Tongue (tissue), 2 donors: Measurements from ENCODE around the gene KRTAP10-8. TPM values are rescaled to one million over a fixed set of nuclear protein-coding genes. Genes with fewer than 3 reads are reported as not detected.
"Not testable (repeated sequence)": the region's sequence is repeated elsewhere in the genome, so short reads cannot be mapped to it uniquely, and the experiment has no call there.

ENCODE experiments used
- DNase-seq: peaks from one replicate; pipeline ENCODE4 v3.0.0-alpha.2; 2015
- total RNA-seq: library from RNA; depleted of rRNA; stranded (reverse); fragments of >200 nt; gene quantifications from one replicate; pipeline ENCODE4 v1.2.3, GENCODE V29; 2014

Gene KRTAP10-8
- total RNA-seq, 1 donor from 2014 or later: not detected

DNA sequence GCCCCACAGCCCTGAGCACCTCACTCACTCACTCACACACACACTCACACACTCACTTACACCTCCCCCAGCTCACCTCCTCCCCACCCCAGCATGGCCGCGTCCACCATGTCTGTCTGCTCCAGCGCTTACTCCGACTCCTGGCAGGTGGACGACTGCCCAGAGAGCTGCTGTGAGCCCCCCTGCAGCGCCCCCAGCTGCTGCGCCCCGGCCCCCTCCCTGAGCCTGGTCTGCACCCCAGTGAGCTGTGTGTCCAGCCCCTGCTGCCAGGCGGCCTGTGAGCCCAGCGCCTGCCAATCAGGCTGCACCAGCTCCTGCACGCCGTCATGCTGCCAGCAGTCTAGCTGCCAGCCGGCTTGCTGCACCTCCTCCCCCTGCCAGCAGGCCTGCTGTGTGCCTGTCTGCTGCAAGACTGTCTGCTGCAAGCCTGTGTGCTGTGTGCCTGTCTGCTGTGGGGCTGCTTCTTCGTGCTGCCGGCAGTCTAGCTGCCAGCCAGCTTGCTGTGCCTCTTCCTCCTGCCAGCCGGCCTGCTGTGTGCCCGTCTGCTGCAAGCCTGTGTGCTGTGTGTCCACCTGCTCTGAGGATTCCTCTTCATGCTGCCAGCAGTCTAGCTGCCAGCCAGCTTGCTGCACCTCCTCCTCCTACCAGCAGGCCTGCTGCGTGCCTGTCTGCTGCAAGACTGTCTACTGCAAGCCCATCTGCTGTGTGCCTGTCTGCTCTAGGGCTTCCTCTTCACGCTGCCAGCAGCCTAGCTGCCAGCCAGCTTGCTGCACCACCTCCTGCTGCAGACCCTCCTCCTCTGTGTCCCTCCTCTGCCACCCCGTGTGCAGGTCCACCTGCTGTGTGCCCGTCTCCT is 34.7 kb downstream of the KRTAP10-8 start, which contains the start of gene KRTAP10-11:
Gene KRTAP10-11 (plus strand): TSS at position 49 of the 856 bp plus-strand sequence. CDS start 45 bp downstream, at position 94.
- not testable (repeated sequence) for DNase-seq

DNA sequence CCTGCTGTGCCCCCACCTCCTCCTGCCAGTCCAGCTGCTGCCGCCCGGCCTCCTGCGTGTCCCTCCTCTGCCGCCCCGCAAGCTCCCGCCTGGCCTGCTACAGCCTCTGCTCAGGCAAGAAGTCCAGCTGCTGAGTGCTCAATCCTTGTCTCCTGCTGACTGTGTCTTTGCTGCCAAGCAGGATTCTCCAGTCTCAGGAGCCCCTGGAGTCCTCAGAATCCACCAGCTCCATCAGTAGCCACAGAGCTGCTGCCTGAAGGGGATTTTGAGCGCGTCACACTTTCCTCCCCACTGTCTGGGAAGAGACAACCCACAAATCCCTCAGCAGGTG is 35.3 kb downstream of the KRTAP10-8 start:
- peak; percentile 63 for DNase-seq

DNA sequence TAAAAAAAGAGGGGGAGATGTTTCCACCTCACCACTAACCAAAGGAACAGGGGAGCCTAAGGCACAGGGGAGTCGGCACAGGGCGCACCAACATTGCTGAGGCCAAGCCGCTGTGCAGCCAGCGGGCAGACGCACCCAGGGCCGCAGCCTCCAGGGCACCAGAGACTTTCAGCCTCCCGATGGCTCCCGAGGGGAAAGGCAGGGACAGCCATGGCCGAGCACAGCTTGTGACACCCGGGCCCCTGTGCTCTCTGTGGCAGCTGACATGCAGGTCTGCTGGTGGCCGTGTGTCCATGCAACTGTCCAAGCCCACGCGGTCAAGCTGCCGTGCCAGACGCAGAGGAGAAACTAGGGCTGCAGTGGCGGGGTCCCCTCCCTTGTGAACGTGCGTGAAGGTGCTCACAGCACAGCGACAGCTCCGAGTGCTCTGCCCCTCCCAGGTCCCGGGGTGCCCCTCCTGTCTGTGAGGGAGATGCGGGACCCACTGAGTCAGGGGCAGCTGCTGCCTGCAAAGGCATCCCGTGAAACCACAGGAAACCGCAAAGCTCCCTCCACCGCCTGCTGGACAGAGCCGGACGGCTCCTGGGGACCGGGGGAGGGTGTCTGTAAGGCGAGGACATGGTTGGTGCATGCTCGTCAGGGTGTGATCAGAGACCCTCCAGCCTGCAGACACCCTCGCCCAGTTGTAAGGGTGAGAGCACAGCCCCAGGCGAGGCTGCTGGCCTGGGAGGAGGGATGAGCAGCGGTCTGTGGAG is 36.9 kb downstream of the KRTAP10-8 start:
- DNase-seq: no peak

DNA sequence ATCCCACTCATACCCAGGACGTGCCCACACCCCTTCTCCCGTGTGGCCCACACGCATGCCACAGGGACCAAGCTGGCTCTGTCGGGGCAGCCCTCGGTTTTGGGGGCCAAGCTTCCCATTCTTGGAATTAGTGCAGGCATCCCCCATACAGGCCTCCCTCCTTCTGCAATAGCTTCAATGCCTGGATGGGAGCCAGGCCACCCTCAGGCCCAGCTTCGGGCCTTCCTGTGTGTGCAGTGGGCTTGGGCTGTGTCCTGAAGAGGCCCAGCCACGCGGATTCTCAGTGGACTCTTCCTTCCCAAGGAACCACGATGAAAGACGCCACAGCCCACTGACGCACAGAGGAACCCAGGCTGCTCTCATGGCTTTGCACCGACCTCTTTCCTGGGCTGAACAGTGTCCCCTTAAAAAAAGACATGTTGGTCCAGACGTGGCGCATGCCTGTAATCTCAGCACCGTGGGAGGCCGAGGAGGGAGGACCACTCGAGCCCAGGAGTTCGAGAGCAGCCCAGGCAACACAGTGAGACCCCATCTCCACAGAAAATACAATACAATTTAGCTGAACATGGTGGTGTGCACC is 37.7 kb downstream of the KRTAP10-8 start:
- DNase-seq: no peak

DNA sequence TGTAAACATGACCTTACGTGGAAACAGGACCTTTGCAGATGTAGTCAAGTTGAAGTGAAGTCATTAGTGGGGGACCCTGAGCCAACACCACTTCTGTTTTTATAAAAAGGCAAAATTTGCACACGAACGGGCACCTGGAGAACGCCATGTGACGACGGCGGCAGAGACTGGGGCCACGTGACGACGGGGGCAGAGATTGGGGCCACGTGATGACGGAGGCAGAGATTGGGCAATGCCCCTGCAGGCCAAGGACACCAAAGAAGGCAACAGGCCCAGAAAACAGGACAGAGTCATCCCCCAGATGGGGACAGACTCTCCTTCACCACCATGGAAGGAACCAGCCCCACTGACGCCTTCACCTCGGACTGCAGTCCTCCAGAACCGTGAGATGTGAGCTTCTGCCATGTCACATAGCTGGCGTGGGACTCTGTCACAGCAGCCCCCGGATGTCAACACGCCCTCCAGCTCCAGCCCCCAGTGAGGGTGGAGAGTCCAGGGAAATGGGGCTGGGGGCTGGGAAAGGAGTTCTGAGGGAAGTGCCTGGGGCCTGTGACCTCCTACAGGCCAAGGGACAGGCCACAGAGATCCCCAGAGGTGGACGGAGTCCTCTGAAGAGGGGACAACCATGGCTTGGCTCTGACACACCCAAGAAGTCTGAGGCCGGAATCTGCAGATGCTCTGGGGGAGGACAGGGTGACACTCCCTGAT is 38.5 kb downstream of the KRTAP10-8 start:
- no peak for DNase-seq

DNA sequence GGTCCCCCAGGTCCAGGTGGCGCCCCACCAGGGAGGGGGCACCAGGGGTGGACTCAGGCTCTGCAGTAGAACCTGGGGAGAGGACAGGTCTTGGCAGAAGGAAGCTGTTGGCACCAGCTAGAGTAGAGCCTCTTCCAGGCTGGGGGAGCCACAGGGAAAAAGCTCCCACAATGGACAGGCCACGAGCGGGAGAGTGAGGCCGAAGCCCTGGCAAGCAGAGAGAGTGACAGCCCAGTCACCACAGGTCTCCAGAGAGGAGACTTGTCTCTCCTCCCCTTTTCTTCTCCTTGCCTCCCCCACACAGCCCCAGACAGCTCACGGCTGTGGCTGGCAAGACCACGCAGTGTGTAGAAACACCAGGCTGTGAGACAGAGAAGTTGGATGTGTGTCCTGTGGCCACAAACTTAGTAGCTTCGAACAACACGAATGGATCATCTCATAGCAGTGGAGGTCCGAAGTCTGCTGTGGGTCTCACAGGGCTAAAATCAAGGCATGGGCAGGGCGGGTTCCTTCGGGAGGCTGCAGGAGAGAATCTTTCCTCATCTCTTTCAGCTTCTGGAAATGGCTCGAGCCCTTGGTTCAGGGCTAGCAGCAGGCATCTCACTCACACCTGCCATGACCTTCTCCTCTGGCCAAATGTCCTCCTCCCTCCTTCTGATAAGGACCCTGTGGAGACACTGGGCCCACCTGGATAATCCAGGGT is 39.2 kb downstream of the KRTAP10-8 start:
- no peak for DNase-seq

DNA sequence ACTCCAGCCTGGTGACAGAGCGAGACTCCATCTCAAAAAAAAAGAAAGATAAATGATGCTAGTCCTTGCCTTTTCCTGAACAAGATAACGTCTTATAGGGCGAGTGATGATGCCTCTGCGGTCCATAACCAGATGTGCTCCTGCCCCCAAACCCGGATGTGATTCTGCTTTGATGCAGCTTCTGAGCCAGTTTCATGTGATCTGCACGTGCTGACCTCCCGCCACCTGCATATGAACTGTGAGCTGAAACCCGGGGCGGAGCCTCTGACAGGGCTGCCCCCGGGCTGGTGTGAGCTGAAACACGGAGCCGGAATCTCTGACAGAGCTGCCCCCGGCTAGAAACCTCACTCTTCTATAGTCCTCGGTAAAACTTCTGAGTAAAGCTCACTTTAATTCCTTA is 41.2 kb downstream of the KRTAP10-8 start:
- DNase-seq: no peak

DNA sequence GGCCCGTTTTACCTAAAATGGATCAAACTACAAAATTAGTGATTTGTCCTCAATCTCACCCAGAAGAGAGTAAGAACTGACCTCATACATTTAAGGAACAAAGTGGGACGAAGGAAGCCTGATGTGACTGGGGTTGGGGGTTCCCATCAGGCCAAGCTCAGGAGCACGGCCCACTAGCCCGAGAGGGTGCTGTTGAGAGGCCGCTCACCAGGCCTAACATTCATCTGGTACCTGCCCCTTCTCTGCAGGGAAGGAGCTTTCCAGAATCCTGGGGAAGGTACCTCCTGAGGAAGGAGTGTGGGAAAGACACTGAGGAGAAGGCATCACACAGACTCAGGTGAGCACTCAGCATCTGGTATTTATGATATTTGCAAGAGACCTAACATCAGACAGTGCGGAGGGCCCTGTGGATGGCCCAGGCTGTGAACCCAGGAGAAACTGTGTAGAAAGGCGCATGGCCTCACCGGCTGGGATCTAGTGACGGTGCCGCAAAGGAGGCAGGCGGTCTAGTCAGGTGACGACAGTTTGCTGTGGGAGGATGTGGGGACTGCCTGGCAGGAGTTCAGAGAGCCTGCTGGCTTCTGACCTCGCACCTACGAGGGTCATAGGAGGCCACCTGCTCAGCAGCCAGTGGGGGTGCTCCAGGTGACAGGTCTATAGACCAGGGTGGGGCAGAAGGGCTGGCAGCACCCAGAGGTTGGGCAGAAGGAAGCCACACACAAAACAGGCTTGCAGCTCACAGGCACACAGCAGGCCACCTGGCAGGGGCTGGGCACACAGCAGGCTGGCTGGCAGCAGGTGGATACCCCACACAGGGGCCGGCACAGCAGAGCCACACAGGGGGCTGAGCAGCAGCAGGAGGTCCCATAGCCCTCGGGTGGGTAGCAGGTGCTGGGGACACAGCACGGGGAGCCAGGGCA is 42.0 kb downstream of the KRTAP10-8 start:
- no peak for DNase-seq

DNA sequence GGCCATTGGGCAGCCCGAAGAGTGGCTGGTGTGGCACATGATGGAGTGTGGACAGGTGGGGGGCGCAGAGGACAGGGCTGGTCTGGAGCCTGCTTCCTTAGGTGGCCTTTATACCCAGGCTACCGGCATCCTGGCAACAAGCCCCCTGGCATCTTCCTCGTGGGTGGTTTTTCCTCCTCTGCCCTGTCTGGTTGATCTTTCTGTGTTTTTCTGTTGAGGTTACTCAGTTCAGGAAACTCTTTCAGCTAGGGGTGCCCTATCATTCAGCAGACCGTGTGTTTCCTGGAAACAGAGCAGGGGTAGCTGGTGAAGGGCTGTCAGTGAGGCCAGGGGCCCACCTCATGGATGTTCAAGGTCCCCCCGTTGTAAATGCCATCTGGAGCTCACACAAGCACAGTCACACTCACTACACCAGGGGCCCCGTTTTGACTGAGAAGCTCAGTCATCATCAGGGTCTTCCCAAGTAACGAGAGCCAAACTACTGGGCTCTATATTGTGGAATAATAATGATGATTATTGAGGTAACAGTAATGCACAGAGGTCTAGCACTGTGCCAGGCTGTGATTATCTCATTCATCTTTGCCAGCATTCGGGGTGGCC is 42.8 kb downstream of the KRTAP10-8 start, which contains the start of gene KRTAP12-4:
Gene KRTAP12-4 (minus strand): TSS at position 84 of the 600 bp plus-strand sequence. CDS start 45 bp downstream, at position 39.
- DNase-seq: no peak

DNA sequence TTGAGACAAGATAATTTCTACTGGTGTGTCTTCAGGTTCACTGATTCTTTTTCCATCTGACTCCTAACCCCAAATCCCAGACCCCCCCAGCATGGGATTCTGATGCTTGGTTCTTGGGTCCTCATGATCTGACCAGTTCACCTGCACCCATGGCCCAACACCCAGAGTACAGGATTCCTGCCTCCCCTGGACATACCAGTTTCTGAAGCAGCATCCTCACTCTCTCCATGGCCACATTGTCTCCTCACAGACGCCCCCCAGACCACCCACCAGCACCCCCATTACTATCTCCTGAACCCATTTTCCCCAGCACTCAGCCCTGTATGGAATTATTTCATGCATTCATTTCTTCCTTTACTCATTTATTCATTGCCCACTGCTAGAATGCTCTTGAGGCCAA is 45.0 kb downstream of the KRTAP10-8 start:
- no peak for DNase-seq

DNA sequence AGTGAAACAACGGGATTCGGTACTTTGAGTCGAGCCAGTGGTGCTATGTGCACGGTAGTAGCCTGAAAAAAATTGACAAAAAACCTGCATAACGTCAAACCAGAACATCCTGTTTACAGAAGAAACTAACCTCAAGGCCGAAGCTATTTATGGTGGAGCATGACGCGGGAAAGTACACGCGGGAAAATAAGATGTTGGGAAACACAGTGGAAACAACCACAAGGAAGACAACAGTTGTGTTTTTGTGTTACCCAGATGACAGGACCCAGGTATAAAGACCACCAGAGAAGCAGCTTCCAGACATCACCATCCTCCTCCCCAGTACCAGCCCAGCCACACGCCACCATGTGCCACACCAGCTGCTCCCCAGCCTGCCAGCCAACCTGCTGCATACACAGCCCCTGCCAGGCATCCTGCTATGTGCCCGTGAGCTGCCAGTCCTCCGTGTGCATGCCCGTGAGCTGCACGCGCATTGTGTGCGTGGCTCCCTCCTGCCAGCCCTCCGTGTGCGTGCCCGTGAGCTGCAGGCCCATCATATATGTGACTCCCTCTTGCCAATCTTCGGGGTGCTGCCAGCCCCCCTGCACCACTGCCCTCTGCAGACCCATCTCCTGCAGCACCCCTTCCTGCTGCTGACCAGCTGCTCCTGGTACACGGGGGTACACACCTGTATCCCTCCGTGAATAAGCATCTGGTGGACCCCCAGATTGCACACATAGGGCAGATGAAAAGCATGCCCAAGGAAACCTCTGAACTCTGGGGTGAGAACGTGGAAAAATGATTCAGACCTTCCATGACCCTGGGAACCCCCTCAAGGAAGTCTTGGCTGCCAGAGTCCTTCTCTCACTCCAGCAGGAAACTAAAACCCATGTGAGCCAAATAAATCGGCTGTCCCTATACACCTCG is 46.0 kb downstream of the KRTAP10-8 start, which contains the start of gene KRTAP12-3:
Gene KRTAP12-3 (plus strand): TSS at position 298 of the 906 bp plus-strand sequence. CDS start 48 bp downstream, at position 346.
- DNase-seq: peak; percentile 1

DNA sequence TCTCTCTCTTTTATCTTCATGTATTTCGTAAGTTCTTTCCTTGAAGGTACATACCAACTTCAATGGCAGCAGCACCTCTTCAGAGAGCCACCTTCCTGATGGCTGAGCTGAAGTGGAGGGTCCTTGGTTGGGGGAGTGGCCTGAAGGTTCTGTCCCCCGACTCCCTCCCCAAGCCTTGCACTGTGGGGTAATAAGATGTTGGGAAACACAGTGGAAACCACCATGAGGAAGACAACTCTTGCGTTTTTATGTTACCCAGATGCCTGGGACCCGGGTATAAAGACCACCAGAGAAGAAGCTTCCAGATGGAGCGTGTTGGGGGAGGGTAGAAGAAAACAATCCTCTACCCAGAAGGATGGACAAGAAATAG is 46.6 kb downstream of the KRTAP10-8 start:
- no peak for DNase-seq

DNA sequence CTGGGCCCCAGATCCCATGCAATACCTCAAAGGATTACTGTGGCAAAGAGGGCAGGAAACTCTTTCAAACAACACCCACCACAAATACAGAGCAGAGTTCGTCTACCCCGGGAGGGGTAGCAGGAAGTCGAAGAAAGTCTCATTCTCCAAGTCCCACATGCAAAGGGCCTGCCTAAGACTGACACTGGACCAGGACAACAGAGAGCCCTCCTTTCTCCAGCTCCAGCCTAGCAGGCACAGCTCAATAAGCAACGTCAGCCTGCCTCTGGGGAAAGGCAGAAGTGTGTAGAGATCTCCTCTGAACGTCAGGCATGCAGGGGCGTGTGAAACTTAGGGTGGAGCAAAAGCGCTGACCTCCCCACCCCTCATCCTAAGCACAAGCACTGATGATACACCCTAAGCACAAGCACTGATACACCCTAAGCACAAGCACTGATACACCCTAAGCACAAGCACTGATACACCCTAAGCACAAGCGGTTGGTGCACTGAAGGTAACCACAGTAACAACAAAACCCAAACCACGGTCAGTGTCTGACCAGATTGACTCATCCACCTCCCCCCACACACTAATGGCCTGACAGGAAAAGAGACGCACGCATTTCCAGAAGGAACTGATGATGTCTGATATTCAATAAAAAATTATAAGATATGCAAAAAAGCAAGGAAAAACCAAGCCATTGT is 47.2 kb downstream of the KRTAP10-8 start:
- DNase-seq: no peak

DNA sequence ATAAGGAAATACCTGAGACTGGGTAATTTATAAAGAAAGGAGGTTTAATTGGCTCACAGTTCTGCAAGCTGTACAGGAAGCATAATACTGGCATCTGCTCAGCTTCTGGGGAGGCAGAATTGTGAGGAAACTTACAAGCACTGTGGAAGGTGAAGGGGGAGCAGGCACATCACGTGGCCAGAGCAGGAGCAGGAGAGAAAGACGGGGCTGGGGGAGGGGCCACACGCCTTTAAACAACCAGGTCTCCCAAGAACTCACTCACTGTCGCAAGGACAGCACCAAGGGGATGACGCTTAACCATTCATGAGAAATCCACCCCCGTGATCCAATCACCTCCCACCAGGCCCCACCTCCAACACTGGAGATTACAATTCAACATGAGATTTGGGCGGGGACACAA is 49.7 kb downstream of the KRTAP10-8 start:
- DNase-seq: not testable (repeated sequence)
